ENCODE data around the gene ZNF672.

Gene ZNF672

GRCh38 chr1:248825136-248825535 lies 12.9 kb upstream of the ZNF672 start:
- H3K9me2 ChIP-seq (replicated peaks; ENCODE audit: low read depth, low read length), result no peaks in the 10 kb centered on the region
- H3K79me2 ChIP-seq (ENCODE audit: insufficient read depth, low read length), result peaks cover 54% of the 10 kb centered on the region
- no peak for TF ChIP-seq EZH2phosphoT487 (IDR thresholded peaks at IDR 0.05; ENCODE audit: borderline replicate concordance)
- no peak for TF ChIP-seq CTCF (conservative IDR thresholded peaks at IDR 0.05; ENCODE audit: low read length)
- no peaks in the 10 kb centered on the region for H3F3A ChIP-seq (ENCODE audit: low read depth)
- peaks cover 56% of the 10 kb centered on the region for H3K4me1 ChIP-seq (ENCODE audit: insufficient read depth, low read length, poor library complexity, severe bottlenecking)
- H3K4me2 ChIP-seq (ENCODE audit: low read depth, low read length, poor library complexity, severe bottlenecking), result peak overlapping the region; percentile 94
- H3K27me3 ChIP-seq (ENCODE audit: insufficient read depth, low read length, poor library complexity, severe bottlenecking), result no peaks in the 10 kb centered on the region
- H3K4me3 ChIP-seq (ENCODE audit: low read length, poor library complexity, severe bottlenecking), result peak overlapping the region; percentile 95
- peak overlapping the region; percentile 93 for H3K9ac ChIP-seq (ENCODE audit: low read depth, low read length, poor library complexity, severe bottlenecking)
- H3K9me3 ChIP-seq (ENCODE audit: insufficient read depth, low read depth, low read length), result no peaks in the 10 kb centered on the region
- peak overlapping the region; percentile 94 for H2AFZ ChIP-seq (ENCODE audit: low read length)
- no peaks in the 10 kb centered on the region for H3K36me3 ChIP-seq (ENCODE audit: insufficient read depth, low read length)
- H4K20me1 ChIP-seq (ENCODE audit: insufficient read depth, low read length, poor library complexity, severe bottlenecking), result peaks cover 15% of the 10 kb centered on the region

- peak overlapping the region; percentile 95 for H3K4me3 ChIP-seq (ENCODE audit: low read length, poor library complexity, severe bottlenecking)
- H3K36me3 ChIP-seq (ENCODE audit: insufficient read depth, low read length), result no peaks in the 10 kb centered on the region
- no peaks in the 10 kb centered on the region for H3F3A ChIP-seq (ENCODE audit: low read depth)
- peaks cover 52% of the 10 kb centered on the region for H3K4me1 ChIP-seq (ENCODE audit: insufficient read depth, low read length, poor library complexity, severe bottlenecking)
- H4K20me1 ChIP-seq (ENCODE audit: insufficient read depth, low read length, poor library complexity, severe bottlenecking), result peaks cover 15% of the 10 kb centered on the region
- peaks cover 50% of the 10 kb centered on the region for H3K79me2 ChIP-seq (ENCODE audit: insufficient read depth, low read length)
- H3K27me3 ChIP-seq (ENCODE audit: insufficient read depth, low read length, poor library complexity, severe bottlenecking), result no peaks in the 10 kb centered on the region
- TF ChIP-seq CTCF (conservative IDR thresholded peaks at IDR 0.05; ENCODE audit: low read length) (no peak), EZH2phosphoT487 (IDR thresholded peaks at IDR 0.05; ENCODE audit: borderline replicate concordance) (no peak)
- H3K4me2 ChIP-seq (ENCODE audit: low read depth, low read length, poor library complexity, severe bottlenecking), result peak overlapping the region; percentile 94
- H3K9me2 ChIP-seq (replicated peaks; ENCODE audit: low read depth, low read length), result no peaks in the 10 kb centered on the region
- no peaks in the 10 kb centered on the region for H3K9me3 ChIP-seq (ENCODE audit: insufficient read depth, low read depth, low read length)
- H3K9ac ChIP-seq (ENCODE audit: low read depth, low read length, poor library complexity, severe bottlenecking), result peak overlapping the region; percentile 93
- H2AFZ ChIP-seq (ENCODE audit: low read length), result peak overlapping the region; percentile 94
These were observed 12.5 kb upstream of the ZNF672 start for GRCh38 chr1:248825573-248825908.

- Histone ChIP-seq H3K4me1 (ENCODE audit: insufficient read depth, low read length, poor library complexity, severe bottlenecking) (peaks cover 46% of the 10 kb centered on the region), H2AFZ (ENCODE audit: low read length) (peak within 1 kb of the TSS; percentile 99), H3K36me3 (ENCODE audit: insufficient read depth, low read length) (no peaks in the 10 kb centered on the region), H4K20me1 (ENCODE audit: insufficient read depth, low read length, poor library complexity, severe bottlenecking) (peaks cover 15% of the 10 kb centered on the region), H3K9me2 (replicated peaks; ENCODE audit: low read depth, low read length) (no peaks in the 10 kb centered on the region), H3K4me3 (ENCODE audit: low read length, poor library complexity, severe bottlenecking) (peak within 1 kb of the TSS; percentile 95), H3K27me3 (ENCODE audit: insufficient read depth, low read length, poor library complexity, severe bottlenecking) (no peaks in the 10 kb centered on the region), H3K4me2 (ENCODE audit: low read depth, low read length, poor library complexity, severe bottlenecking) (peak within 1 kb of the TSS; percentile 94), H3K9me3 (ENCODE audit: insufficient read depth, low read depth, low read length) (no peaks in the 10 kb centered on the region), H3K79me2 (ENCODE audit: insufficient read depth, low read length) (peaks cover 44% of the 10 kb centered on the region), H3K9ac (ENCODE audit: low read depth, low read length, poor library complexity, severe bottlenecking) (peak within 1 kb of the TSS; percentile 93), H3F3A (ENCODE audit: low read depth) (no peaks in the 10 kb centered on the region)
- peak; percentile 87 for TF ChIP-seq CTCF (conservative IDR thresholded peaks at IDR 0.05; ENCODE audit: low read length)
- TF ChIP-seq EZH2phosphoT487 (IDR thresholded peaks at IDR 0.05; ENCODE audit: borderline replicate concordance), result no peak
These were observed 11.9 kb upstream of the ZNF672 start, which contains the start of gene SH3BP5L for GRCh38 chr1:248825909-248826760. Gene SH3BP5L, minus strand, starts transcription at chr1:248825915. Its CDS starts 980 bp downstream, at chr1:248824935.
